Stimulated activated CD4-positive, alpha-beta T cell treated with anti-CD3 and anti-CD28 coated beads, TNF-alpha, amount 100 ng/mL, for 24 hours (primary cell): Measurements from ENCODE around the gene LDLRAD3.

Source experiments
- DNase-seq, 3 experiments: peaks; one replicate each; pipeline ENCODE4 v3.0.0-alpha.2; 2020; ENCODE audit warnings: low read depth in 3 of 3

The LDLRAD3 gene

DNA sequence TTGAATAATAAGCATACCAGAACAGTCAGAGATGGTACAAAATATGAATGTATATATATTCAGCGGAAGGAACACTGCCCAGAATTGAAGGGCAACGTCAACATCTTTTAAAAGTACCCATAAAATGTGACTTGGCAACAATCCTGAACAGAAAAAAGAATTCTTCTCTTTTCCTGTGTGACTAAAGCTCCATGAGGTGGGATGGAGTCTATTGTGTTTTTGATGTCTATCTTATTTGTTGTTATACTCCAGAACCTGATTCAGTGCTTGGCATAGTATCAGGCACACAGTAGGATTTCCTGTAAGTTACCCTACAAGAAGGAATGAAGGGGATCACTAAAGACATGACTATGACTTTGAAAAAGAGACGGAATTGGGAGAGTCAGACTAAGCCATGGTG lies 10.3 kb downstream of the LDLRAD3 start:
- no peak for DNase-seq

DNA sequence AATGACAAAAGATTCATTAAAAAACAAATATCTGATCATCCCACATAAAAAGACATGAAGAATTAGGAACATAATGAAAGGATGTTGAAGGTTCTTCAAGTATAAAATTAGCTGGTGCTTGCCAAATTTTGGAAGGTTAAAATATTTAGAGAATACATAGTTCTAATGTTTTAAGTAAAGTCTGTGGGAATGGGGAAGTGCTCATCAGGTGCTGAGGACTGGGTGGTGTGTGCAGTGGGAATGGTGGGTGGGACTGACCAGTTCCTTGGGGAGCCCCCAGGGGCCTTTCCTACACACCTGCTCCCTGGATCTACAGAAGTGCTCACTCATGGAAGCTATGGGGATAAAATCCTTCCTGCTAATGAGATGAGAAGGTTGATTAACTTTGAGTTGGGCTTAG lies 11.8 kb downstream of the LDLRAD3 start:
- no peak for DNase-seq

DNA sequence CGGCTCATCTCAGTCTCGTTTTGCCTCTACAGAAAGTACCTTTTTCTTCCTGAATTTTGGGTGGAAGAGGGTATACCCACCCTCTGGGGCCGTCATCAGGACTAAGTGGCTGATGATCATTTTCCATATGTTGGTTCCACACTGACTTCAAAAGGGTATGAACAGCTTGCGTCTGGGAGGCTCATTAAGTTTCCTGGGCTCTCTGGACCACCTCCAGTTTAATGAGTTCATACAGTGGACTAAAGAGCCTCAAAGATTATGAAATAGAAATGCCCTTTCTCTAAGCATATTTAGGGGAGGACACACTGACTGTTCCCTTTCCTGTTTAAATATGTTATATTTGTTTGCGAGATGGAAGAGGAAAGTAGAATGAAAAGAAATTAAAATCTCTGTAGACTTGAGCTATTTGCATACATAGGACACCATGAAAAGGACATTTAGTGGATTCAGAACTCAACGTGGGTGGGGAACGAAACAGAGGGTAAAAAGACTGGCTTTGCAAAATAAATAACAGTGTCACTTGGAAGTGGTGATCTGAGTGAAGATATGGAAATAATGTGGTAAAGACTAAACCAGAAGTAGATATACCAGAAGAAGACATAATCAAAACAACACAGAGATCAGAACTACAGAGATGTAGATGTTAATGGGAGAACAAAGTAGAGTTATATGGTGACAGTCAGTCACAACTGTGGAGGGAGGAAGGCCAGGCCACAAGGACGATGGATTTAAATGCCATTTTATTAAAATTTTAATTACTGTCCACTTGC lies 18.7 kb downstream of the LDLRAD3 start:
- no peak for DNase-seq

DNA sequence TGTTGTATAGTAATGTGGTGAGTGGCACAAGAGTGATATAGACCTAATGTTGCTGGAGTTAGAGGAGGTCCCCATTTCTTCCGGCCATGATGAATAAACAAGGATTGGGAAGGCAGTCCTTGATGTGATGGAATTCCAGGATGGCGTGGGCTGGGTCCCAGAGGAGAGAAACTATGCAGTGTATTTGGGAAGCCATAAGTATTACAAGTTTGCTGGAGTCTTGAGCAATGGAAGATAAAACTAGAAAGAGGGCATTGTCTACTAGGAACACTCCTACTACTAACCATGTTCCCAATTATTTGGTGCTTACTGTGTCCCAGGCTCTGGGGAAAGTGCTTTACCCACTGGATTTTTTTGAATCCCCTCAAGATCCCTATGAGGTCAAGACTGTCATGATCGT lies 20.0 kb downstream of the LDLRAD3 start:
- DNase-seq, result no peak

DNA sequence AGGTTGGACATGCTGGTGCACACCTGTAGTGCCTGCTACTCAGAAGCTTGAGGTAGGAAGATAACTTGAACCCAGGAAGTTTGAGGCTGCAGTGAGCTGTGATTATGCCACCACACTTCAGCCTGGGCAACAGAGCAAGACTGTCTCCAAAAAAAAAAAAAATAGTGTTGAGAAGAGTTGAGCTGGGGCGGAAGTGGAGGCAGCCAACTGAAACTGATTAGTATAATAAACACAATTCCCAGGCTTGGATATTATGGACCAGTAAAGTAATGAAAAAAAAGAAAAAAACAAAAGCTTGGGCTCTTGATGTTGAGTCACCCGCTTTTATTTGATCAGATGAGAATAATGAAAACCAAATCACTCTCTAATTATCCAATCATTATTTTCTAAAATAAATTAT lies 21.0 kb downstream of the LDLRAD3 start:
- DNase-seq, result no peak

DNA sequence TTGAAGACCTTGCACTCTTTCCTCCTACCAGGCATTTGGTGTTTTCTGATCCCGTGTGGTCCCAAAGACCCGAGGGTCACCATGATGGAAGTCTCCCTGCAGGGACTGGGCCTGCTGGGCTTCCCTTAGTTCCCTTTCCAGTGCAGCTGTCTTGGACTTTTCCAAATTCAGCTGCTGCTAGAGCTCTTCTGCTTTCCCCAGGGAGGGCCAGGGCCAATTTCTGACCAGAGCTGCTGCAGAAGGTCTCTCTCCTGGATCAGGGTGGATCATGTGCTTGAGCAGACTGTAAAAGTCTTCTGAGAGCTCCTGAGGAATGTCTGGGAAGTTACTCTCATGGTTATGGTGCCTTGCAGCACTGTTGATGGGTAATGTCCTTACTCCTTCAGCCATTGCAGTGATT lies 23.2 kb downstream of the LDLRAD3 start:
- DNase-seq, result no peak

DNA sequence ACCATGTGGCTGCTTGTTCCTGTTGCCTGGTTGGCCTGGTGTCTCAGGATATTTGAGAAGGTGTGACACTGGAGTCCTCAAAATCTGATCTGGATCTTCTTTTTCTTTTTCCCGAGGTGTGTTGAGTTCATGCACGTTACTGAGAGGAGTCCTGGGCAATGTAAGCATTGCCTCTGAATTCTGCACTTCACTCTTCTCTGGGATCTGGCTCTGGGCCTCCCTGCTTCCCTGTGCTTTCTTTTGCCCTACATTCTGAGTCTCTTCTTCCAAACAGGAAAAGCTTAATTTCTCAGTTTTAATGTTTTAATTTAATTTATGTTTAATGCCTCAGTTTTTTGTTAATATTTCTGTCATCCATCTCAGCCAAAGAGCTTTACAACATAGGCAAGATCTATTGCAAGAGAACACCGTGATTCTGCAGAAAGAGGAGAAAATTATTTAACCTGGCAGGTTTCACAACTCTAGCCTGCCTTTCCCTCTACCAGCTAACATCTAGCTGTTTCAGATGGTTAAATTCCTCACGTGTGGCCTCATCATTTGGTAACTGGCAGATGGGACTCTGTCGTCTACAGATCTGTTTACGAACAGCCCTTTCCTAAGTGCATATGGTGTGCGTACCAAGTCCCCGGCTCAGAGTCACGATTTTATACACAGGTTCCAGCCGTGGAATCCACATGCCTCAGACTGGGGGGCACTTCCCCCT lies 24.7 kb downstream of the LDLRAD3 start:
- no peak for DNase-seq

DNA sequence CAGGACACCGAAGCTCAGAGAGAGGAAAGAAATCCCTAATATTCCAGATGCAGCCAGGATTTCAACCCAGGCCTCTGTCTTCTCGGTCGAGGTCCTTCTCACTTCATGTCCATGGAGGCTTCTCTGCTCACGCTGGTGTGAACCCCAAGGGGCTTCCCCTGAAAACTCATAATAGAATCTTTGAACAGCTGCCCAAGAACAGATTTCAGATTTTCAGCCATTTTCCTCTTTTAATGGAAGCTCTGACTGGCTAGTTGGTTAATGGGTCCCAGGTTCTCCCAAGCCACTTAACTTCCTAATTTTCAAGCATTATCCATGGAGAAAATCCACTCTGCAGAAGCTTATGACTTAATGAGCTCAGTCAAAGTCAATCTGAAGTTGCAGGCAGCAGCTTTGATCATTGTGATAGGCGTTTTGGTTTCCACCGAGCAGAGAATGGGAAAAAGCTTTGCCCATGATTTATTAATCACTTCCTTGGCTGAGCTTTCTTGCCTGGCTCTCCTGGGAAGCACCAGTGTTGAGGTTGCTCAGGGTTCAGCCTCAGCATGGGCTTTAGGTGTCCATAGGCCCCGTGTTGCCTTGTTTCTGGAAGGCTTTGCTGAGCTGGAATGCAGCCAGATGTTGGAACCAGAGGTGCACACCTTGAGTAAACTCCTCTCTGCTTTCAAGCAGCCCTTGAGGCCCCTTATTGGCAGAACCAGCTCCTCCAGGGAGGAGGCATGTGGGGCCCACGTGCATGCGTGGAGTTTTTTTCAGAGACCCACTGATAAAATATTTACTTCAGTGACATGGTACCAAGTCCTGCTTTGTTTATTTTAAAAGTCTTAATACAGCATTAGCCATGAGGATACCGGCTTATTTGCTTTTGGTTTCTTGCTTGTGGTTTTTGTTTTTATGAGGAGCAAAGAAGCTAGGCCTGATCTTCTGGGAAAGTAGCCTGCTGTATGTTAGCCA lies 25.5 kb downstream of the LDLRAD3 start:
- no peak for DNase-seq

DNA sequence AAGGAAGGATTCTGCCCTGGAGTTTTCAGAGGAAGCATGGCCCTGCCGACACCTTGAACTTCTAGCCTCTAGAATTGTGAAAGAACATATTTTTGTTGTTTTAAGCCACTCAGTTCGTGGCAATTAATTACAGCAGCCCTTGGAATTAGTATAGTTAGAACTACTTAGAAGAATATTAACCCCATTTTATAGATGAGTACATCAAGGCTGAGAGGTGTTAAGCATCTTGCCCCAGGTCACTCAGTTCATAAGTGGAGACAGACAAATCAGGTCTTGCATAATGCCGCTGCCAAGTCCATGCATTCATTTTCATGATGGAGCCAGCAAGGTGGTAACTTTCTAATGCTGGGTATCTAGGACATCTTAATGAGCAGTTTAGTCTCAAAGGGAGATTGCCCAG lies 26.6 kb downstream of the LDLRAD3 start:
- no peak for DNase-seq

DNA sequence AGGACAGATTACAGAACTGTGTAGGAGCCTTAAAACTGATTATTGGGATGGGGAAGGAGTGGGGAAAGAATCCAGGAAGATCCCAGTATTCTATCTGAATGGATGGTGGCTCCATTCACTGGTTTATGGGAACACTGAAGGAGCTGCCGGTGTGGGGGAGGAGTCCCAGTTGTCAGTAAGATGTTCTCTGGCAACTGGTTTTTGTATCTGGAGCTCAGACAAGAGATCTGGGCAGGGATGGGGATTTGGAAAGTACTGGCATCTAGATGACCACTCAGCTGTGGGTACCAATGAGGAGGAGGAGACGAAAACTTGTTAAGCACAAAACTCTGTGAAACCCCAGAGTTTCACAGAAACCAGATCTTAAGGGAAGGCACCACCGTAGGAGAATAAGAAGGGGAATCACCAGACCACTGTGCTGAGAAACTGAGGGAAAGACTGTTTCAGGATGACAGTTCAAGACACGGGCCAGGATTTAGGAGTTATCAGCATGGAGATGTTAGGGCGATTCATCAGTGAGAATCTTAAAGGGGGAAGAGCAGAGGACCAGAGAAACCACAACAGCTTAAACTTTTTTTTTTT lies 28.1 kb downstream of the LDLRAD3 start:
- no peak for DNase-seq

DNA sequence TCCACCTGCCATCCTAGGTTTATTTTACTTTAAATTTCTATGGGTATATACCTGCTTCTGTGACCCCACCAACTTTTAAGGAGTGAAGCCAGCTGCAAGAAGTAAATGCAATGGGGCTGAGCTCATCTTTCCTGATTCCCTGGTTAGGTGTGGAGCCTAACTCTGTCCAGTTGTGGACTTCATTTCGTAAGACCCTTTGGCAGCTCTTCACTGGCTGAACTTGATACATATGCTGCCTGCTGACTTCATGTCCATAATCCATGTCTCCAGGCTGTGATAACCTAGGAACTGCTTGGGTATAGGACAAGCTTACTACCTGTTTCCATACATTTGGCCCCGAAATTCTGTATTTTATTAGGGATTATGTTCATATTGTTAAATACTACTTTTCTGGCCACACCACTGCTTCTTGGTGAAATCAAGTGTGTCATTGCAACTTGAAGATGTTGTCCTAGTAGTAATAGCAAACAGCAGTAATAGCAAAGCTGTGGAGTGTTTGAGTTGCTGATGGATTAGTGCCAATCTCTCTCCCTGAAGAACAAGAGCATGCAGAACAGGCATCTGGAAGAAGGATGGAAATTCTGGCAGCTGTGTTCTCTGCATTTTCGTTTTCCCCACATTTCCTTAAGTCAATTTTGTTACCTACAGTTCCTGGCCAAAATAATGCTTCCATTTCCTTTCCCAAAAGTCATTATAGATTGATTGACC lies 31.2 kb downstream of the LDLRAD3 start:
- DNase-seq, result no peak

DNA sequence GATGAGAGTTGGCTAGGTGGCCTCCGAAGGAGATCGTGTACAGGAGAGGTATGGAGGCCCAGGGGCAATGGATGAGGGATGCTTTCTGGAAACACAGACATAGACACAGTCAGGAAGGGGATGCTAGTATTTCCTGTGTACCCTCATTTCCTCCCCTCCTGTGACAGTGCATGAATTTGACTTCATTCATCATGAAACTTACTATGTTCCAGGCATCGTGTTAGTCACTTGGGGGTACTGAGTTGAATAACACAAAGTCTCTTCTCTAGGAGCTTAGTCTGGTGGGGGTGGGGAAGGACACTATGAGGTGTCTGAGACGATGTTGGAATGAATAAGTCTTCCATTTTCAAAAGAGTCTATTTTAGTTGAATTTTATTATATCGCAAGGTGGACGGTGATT lies 32.6 kb downstream of the LDLRAD3 start:
- DNase-seq, result no peak

DNA sequence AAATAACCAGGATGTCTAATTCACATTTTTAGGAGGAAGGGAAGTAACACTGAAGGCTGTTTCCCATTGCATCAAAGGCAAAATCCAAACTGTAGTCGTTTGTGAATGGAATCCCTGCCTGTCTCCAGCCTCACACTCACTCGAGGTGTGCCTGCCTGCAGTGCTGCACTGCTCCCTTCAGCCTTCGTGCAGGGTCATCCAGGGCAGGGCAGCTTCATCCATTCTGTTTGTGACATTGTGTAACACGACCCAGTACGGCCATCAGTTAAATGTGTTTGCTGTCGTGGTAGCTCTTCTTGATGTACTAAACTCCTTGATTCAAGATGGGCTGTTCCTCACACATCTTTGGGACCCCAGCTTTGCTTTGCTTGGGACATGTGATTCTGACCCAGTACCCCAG lies 34.3 kb downstream of the LDLRAD3 start:
- DNase-seq, result no peak

DNA sequence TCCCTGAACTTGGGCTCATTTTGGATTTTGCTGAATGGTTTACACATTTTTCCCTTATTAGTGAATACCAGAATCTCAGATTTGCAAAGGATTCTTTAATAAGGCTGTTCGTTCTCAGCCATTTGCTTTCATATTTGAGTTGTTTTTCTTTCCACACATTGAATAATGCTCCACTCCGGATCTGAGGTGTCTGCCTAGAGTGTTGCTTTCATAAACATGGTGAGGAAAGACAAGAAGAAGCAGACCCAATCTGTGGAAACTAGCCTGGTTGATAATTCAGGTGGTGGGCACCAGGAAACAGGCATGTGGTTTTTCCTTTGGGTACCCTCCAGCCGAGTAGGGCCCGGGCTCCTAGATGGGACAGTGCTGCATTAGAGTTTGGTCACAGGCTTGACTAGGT lies 35.0 kb downstream of the LDLRAD3 start:
- no peak for DNase-seq

DNA sequence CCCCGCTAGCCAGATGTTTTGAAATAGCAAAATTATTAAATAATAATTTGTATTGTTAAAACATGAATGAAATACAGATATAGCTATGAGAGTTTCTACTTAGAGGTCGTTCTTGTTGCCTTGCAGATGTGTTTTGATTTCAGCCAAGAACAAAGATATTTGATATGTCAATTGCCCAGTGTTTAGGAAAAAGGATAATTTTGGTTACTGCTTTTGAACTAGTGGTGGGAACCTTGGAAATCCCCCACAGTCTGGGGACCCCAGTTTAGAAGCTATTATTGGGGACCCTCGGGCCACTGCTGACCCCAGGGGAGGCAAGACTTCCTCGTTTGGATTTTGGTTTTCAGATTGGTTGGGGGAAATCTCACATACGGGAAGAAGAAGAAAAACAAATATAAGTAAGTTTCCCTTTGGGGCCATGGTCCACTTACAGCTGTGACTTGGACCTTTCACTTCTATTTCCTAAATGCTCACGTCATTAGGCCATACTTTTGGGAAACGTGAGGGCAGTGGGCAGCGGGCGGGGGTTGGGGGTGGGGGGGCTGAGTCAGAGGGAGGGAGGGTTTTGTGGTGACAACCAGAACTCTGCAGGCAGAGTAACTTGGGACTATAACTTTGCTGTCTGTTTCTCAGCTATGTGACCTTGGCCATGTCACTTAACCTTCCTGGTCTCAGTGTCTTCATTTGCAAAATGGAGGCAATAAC lies 37.0 kb downstream of the LDLRAD3 start:
- DNase-seq, result no peak

DNA sequence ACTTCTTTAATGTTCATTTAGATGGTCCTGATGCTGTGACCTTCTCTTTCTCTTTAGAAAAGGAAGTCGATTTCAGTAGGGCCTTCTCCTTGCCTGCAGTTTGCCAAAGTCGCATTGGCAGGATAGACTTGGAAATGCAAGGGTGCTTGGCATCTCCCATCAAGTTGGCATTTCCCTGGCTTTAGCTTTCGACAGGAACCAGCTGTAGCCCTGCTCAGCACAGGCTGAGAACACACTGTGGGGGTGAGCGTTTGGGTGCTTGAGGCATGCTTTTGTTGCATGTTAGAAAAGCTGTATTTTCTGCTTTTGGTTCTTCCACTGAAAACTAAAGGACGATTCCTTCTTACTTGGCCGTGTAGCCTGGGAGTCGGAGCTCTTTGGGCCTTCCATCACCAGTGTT lies 37.7 kb downstream of the LDLRAD3 start:
- no peak for DNase-seq

DNA sequence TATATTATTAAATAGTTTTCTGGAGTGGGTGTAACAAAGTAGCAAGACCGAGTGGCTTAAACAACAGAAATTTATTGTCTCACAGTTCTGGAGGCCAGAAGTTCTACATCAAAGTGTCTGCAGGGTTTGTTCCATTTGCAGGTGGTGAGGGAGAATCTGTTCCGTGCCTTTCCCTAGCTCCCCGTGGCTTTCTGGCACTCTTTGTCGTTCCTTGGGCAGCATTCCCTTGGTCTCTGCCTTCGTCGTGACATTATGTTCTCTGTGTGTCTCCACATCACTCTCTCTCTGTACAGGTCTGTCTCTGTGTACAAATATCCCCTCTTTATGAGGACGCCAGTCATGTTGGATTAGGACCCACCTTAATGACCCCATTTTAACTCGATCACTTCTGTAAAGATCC lies 38.2 kb downstream of the LDLRAD3 start:
- no peak for DNase-seq

DNA sequence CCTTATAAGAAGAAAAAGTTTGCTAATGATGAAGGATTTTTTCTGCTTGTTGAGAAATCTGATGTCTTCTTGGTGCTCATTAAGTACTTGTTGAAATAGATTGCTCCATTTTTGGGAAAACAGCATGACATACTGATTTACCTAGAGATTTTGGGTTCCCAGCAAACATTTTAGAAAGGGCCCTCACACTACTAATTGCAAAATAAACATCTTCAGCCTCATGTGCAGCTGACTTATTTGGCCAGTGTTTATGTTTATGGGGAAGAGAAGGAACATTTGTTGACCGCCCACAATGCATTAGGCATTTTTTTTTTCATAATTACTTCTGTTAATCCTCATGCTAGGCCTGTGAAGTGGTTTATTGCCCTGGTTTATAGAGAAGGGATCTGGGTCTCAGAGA lies 40.1 kb downstream of the LDLRAD3 start:
- no peak for DNase-seq

DNA sequence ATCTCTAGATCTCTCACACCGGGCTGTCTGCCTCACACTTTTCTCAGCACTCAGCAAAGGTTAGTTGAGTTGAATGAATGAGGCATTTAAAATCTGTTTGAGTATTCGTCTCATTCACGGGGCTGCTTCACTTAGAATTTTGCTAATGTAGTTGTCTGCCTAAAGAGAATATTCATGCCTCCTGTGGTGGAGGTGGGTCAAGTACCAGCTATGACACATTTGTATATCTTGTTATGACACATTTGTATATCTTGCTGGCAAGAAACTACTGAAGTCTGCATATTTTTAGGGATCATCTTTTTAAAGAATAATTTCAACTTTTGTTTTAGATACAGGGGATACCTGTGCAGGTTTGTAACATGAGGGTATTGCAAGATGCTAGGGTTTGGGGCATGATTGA lies 43.1 kb downstream of the LDLRAD3 start:
- DNase-seq, result no peak

DNA sequence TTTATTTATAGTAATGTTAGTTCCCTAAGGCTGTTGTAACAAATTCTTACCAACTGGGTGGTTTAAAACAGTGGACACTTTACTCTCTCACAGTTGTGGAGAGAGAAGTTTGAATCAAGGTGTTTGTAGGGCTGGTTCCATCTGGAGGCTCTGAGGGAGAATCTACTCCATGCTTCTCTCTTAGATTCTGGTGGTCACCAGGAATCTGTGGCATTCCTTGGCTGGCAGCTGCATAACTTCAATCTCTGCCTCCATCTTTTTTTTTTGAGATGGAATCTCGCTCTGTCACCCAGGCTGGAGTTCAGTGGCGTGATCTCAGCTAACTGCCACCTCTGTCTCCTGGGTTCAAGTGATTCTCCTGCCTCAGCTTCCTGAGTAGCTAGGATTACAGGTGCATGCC lies 46.3 kb downstream of the LDLRAD3 start:
- no peak for DNase-seq

DNA sequence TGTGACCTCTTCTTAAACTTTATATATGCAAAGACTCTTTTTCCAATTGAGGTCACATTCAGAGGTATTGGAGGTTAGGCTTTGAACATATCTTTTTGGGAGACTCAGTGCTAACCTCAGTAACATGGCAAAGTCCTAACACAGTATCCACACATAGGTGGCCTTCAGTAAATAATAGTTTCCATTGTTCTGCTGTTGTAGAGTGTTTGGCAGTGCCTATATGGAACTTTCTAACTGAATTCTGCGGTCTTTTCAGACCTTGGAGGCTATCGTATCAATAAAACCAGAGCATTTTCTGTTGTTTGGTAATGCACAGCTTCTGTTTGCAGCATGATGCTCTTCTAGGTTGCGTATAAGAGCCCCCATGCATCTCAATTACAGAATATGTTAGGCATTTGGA lies 47.0 kb downstream of the LDLRAD3 start:
- DNase-seq, result no peak
